Anterior cingulate cortex (tissue), 58 donors: ENCODE results near the gene PPEF1.

Experiments
- DNase-seq, 58 donors: peaks; one replicate each; lab custom pipeline; 2025; lab: John Stamatoyannopoulos, UW

Gene PPEF1

GRCh38 chrX:18707426-18708049 is at the start of gene PPEF1:
Gene PPEF1 (plus strand): TSS chrX:18707645. CDS start chrX:18707781, 136 bp downstream.
- DNase-seq, result no peak

GRCh38 chrX:18661273-18661672 is 46.2 kb upstream of the PPEF1 start:
- no peak for DNase-seq

- DNase-seq, result no peak
Measured at GRCh38 chrX:18664947-18665346, 42.5 kb upstream of the PPEF1 start.

GRCh38 chrX:18666614-18667013 is 40.8 kb upstream of the PPEF1 start:
- DNase-seq, result no peak

- DNase-seq, result no peak
Measured at GRCh38 chrX:18668071-18668835, 39.2 kb upstream of the PPEF1 start.

- no peak for DNase-seq
Measured at GRCh38 chrX:18672008-18672407, 35.4 kb upstream of the PPEF1 start, which contains the start of gene RS1. Gene RS1 (minus strand): TSS chrX:18672108. CDS start chrX:18672068, 40 bp downstream.

GRCh38 chrX:18674417-18674787 is 33.0 kb upstream of the PPEF1 start:
- DNase-seq, result peak in 31 of 58 donors; percentile 0 to 36 (median 12)

- DNase-seq, result peak; percentile 4 to 87 (median 58)
Measured at GRCh38 chrX:18674788-18675735, 32.4 kb upstream of the PPEF1 start.

GRCh38 chrX:18676050-18676449 is 31.4 kb upstream of the PPEF1 start:
- DNase-seq, result no peak

GRCh38 chrX:18676470-18676869 is 31.0 kb upstream of the PPEF1 start:
- DNase-seq, result no peak

- DNase-seq, result no peak
Measured at GRCh38 chrX:18677161-18677869, 30.1 kb upstream of the PPEF1 start.

- no peak for DNase-seq
Measured at GRCh38 chrX:18681996-18682395, 25.4 kb upstream of the PPEF1 start.

GRCh38 chrX:18682979-18683387 is 24.5 kb upstream of the PPEF1 start:
- DNase-seq, result no peak

GRCh38 chrX:18687856-18688495 is 19.5 kb upstream of the PPEF1 start:
- DNase-seq, result no peak

GRCh38 chrX:18691431-18691830 is 16.0 kb upstream of the PPEF1 start:
- no peak for DNase-seq

GRCh38 chrX:18692541-18692940 is 14.9 kb upstream of the PPEF1 start:
- DNase-seq, result no peak

- DNase-seq, result no peak
Measured at GRCh38 chrX:18696653-18697052, 10.8 kb upstream of the PPEF1 start.

- DNase-seq, result no peak
Measured at GRCh38 chrX:18698737-18699650, 8.5 kb upstream of the PPEF1 start.
